Psoas muscle (tissue), 8 donors: ENCODE data around the gene TSPAN5. TPM values are rescaled to one million over a fixed set of nuclear protein-coding genes. Genes with fewer than 3 reads are reported as not detected.
A peak's percentile ranks its signal among the peaks of the same experiment; 100 is the strongest.

ENCODE experiments used
- ATAC-seq, 4 donors: fragments of 200-7000 bp; cut with Tn5 transposase; one replicate each; pipeline ENCODE4 v1.9.1; 2020; ENCODE audit warnings: moderate library complexity in 3 of 4, mild to moderate bottlenecking in 2 of 4
- DNase-seq, 2 donors: peaks; one replicate each; pipeline ENCODE4 v3.0.0-alpha.2; 2020
- H3K27ac ChIP-seq: fragments of 200-600 bp; one replicate; pipeline ENCODE4 v1.8.0; 2022
- H3K27me3 ChIP-seq, 3 donors: fragments of 200-600 bp in 1 of 3; one replicate each; pipeline versions ENCODE4 v1.6.1 to v1.8.0; 2013 to 2022; ENCODE audit warnings: low read length in 2 of 3, mild to moderate bottlenecking in 2 of 3, moderate library complexity in 1 of 3; ENCODE audit not compliant: insufficient read depth in 3 of 3
- H3K36me3 ChIP-seq, 2 donors: fragments of 200-600 bp in 1 of 2; one replicate each; pipeline versions ENCODE4 v1.6.1 to v1.8.0; 2013 to 2022; ENCODE audit warnings: low read depth in 1 of 2, mild to moderate bottlenecking in 1 of 2, moderate library complexity in 1 of 2; ENCODE audit not compliant: insufficient read depth in 1 of 2
- H3K4me1 ChIP-seq: fragments of 200-600 bp; one replicate; pipeline ENCODE4 v1.8.0; 2022
- H3K4me3 ChIP-seq: fragments of 200-600 bp; one replicate; pipeline ENCODE4 v1.8.0; 2022; ENCODE audit warnings: mild to moderate bottlenecking
- H3K9me3 ChIP-seq: fragments of 200-600 bp; one replicate; pipeline ENCODE4 v1.8.0; 2022
- WGBS, 3 donors: extraction: QIAGEN DNeasy Blood & Tissue Kit; methylation state at CpG; one replicate each; pipeline versions ENCODE4 v1.1.6 to v1.1.7; 2013; 5-methylcytosine and 5-hydroxymethylcytosine counted together
- intact Hi-C, 2 donors: fragments of 100-400 bp; cut with DNase I; formaldehyde crosslinking; loops; one replicate each; pipeline versions ENCODE4 v1.11.0 to v1.14.2; 2022
- polyA plus RNA-seq, 3 donors: library from polyadenylated mRNA; stranded (reverse); fragments of 200-250 nt; gene quantifications; one replicate each; pipeline ENCODE4 v1.2.3, GENCODE V29; 2013
- total RNA-seq, 4 donors: library from RNA; stranded (reverse); fragmentation: NEBNext Ultra II Directional in 2 of 4; extraction: Animal tissue kit (Norgen Biotek cat#: 25700) in 2 of 4; gene quantifications; one replicate each; pipeline versions ENCODE4 v1.2.1 to v1.2.4, GENCODE V29; 2021 to 2023
- TF ChIP-seq, protein P1 (sequence below): fragments of 200-600 bp; IDR thresholded peaks from one replicate; pipeline ENCODE4 v1.8.0; 2022; ENCODE audit warnings: antibody characterized with exemption
- donor health status: healthy with polysubstance abuse.
- donor health status: DM: no; HTN: no; CAD: no; lungs with moderate emphysema.
- donor health status: Bipolar disorder and iron deficiency.
- donor health status: healthy.
- donor health status: DM: yes; HTN: yes; CAD: no.
- donor health status: DM: no; HTN: no; CAD: no.
- donor health status: DM: no; HTN: no; CAD: no.
- donor health status: DM: yes; HTN: yes; CAD: no.

TSPAN5 gene
- total and polyA plus RNA-seq, 7 donors: 0.63 to 7.3 (median 3.8) TPM

DNA sequence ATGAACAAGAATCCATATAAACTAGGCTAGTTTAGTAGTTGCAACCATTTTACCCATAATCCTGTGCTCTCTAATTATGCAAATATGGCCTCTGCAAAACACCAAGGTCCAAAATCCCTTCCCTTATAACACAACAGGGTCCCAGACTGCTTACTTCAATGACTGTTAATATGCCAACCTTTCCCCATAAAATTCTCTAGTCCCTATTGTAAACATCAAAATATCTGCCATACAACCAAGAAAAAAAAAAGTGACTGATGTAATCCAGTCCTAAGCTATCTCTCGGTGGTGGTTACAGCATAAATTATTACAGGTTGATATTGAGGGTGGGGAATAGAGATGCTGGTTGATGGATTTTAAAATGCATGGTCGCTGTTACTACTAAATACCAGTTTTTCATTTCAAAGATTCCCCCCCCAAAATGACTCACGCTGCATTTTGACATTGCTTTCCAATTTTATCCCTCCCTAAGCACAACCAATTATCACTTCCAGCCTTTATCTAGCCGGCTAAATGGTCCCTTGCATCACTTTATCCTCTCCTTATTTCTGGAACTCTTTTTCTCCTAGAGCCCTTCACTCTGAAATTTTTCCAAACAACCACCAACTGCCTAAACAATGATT is 44.8 kb downstream of the TSPAN5 start:
- H3K27me3 ChIP-seq: no peaks in the 10 kb centered on the region
- no peak overlapping the region for H3K27ac ChIP-seq
- TF ChIP-seq, protein P1, sequence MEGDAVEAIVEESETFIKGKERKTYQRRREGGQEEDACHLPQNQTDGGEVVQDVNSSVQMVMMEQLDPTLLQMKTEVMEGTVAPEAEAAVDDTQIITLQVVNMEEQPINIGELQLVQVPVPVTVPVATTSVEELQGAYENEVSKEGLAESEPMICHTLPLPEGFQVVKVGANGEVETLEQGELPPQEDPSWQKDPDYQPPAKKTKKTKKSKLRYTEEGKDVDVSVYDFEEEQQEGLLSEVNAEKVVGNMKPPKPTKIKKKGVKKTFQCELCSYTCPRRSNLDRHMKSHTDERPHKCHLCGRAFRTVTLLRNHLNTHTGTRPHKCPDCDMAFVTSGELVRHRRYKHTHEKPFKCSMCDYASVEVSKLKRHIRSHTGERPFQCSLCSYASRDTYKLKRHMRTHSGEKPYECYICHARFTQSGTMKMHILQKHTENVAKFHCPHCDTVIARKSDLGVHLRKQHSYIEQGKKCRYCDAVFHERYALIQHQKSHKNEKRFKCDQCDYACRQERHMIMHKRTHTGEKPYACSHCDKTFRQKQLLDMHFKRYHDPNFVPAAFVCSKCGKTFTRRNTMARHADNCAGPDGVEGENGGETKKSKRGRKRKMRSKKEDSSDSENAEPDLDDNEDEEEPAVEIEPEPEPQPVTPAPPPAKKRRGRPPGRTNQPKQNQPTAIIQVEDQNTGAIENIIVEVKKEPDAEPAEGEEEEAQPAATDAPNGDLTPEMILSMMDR: no peak
- ATAC-seq (no peak), DNase-seq (no peak)
- no peaks in the 10 kb centered on the region for H3K9me3 ChIP-seq
- no peaks in the 10 kb centered on the region for H3K4me1 ChIP-seq
- intact Hi-C loops: no loop called here
- no peak overlapping the region for H3K4me3 ChIP-seq
- WGBS, 3 donors: 62 to 77% (median 63%) methylated on average over 4 of the region's 4 CpGs
- H3K36me3 ChIP-seq: no peaks in the 10 kb centered on the region

DNA sequence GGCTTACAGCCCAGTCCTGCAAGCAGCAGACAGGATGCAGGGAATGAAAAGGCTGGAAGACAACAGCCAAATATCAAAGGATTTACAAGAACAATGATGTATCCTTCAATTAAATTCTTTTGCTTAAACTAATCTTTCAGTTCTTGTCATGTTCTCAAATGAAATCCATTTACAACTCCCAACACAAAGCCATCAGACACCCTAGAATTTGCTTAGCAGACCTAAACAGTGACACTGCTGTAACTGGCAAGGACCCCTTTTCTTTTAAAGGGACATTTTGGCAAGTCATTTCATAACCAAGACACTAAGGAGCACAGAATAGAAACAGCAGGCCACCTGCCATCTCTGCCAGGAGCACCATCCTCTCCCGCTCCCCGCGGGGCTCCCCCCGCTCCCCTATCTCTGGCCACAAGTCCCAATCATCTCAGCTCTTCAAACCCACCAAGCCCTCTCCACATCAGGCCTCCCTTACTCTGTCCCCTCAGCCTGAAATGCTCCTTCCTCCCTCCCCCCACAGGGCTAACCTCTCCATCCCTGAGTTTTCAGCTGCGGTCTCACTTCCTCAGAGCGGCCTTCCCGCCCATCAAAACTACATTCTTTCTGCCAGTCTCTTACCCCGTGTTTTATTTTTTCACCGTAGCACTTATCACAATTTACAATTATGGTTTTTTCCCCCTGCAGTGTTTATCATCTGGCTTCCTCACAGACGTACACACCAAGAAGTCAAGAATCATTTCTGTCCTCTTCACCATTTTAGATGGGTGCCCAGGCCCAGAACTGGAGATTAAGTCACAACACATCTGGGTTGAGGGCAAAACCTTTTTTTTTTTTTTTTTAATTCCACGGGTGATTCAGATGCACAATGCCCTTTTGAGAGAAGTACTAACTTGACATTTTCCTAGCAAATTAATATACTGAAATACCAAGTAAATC is 45.8 kb downstream of the TSPAN5 start:
- DNase-seq (no peak), ATAC-seq (no peak)
- TF ChIP-seq, protein P1: no peak
- Histone ChIP-seq H3K4me3 (no peak overlapping the region), H3K9me3 (no peaks in the 10 kb centered on the region), H3K27ac (no peak overlapping the region), H3K27me3 (no peaks in the 10 kb centered on the region), H3K4me1 (no peaks in the 10 kb centered on the region), H3K36me3 (no peaks in the 10 kb centered on the region)
- intact Hi-C loops: no loop called here
- WGBS, 3 donors: 74 to 77% (median 74%) methylated on average over 11 of the region's 11 CpGs

GRCh38 chr4:98611677-98612317 is 46.6 kb downstream of the TSPAN5 start:
- Histone ChIP-seq H3K4me1 (no peaks in the 10 kb centered on the region), H3K4me3 (no peak overlapping the region), H3K27me3 (no peaks in the 10 kb centered on the region), H3K9me3 (no peaks in the 10 kb centered on the region), H3K27ac (peak overlapping the region; percentile 23), H3K36me3 (no peaks in the 10 kb centered on the region)
- WGBS, 3 donors: 63 to 83% (median 72%) methylated on average over 6 of the region's 6 CpGs
- DNase-seq (no peak), ATAC-seq (peak in 2 of 4 donors; percentile 43 to 67)
- intact Hi-C loops: no loop called here
- TF ChIP-seq, protein P1: no peak

DNA sequence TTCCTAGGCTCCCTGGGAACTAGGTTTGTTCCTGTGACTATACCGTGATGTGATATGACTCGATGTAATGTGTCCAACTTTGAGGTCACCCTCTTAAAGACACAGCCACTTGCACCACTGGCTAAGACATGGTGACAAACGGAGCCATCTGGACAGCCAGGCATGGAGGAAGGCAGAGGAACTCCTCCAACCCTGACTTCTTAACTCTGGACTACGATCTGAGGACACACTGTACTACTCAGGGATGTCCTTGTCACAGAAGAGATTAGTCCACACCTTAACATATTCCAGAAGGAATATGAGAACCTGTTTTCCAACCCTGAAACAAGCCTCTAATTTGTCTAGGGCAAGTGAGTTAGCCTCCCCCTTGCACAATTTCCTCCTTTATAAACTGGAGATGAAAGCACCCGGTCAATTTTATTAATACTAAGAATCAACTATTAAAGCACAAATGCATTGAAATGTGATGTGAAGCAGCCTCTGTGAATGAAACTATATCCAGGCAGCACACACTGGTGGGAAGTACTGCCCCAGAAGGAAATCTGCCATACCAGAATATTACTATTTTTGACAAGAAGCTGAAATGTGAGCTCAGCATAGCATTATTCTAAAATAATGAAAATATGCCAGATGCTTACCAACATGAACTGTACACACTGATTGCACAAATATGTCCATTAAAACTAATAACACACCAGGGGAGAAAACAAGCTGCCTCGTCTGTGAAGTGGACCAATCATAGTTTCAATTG is 47.3 kb downstream of the TSPAN5 start:
- no peak overlapping the region for H3K4me3 ChIP-seq
- DNase-seq: no peak
- peak overlapping the region; percentile 23 for H3K27ac ChIP-seq
- intact Hi-C loops: no loop called here
- TF ChIP-seq, protein P1: no peak
- no peaks in the 10 kb centered on the region for H3K36me3 ChIP-seq
- 38 to 56% (median 43%) methylated on average over 6 of the region's 6 CpGs for WGBS, 3 donors
- ATAC-seq: peak in 3 of 4 donors; percentile 62 to 75 (median 72)
- no peaks in the 10 kb centered on the region for H3K4me1 ChIP-seq
- no peaks in the 10 kb centered on the region for H3K9me3 ChIP-seq
- no peaks in the 10 kb centered on the region for H3K27me3 ChIP-seq
